ENCODE measurements around the gene LDLRAD1.

DNA sequence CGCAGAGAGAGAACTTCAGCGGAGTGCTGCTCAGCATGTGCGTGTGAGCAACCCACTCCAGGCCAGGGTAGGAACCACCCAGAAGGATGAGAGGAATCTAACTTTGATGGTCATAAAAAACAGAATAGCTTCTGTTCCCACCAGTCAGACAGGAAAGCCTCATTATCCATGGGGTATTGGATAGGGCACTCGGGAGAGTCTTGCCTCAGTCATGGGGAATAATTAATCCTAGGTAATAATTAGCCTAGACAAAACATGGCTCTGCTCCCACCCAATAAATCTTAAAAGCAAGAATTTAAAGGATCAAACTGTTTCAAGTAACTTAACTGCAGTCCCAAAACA, 35.3 kb downstream of the LDLRAD1 start:
- TF ChIP-seq, protein P1, sequence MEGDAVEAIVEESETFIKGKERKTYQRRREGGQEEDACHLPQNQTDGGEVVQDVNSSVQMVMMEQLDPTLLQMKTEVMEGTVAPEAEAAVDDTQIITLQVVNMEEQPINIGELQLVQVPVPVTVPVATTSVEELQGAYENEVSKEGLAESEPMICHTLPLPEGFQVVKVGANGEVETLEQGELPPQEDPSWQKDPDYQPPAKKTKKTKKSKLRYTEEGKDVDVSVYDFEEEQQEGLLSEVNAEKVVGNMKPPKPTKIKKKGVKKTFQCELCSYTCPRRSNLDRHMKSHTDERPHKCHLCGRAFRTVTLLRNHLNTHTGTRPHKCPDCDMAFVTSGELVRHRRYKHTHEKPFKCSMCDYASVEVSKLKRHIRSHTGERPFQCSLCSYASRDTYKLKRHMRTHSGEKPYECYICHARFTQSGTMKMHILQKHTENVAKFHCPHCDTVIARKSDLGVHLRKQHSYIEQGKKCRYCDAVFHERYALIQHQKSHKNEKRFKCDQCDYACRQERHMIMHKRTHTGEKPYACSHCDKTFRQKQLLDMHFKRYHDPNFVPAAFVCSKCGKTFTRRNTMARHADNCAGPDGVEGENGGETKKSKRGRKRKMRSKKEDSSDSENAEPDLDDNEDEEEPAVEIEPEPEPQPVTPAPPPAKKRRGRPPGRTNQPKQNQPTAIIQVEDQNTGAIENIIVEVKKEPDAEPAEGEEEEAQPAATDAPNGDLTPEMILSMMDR (conservative IDR thresholded peaks at IDR 0.05; ENCODE audit: low read depth, low read length) = no peak
- TF ChIP-seq EZH2 (IDR thresholded peaks at IDR 0.05; ENCODE audit: borderline replicate concordance, low read depth, low read length, poor library complexity, severe bottlenecking) = no peak

All from A673 (cell line).